OCI-LY3 (cell line): ENCODE data around the gene PAX5.

ENCODE experiments used
- CTCF ChIP-seq: fragments of 200-600, 300-600 bp; sonication (generic); IDR thresholded peaks from 2 replicates; pipeline ENCODE4 v1.5.1; 2014; ENCODE audit warnings: antibody characterized with exemption, low read length, low read depth
- EZH2phosphoT487 ChIP-seq: fragments of 200-600 bp; shearing (Covaris generic); IDR thresholded peaks from 2 replicates; pipeline ENCODE4 v1.6.1; 2018; ENCODE audit warnings: antibody characterized with exemption, mixed run types, low read depth

GRCh38 chr9:36992501-36993316 lies 41.4 kb downstream of the PAX5 start:
- TF ChIP-seq CTCF (no peak), EZH2phosphoT487 (no peak)
